Measurements from ENCODE around the gene DDC. TPM values are rescaled to one million over a fixed set of nuclear protein-coding genes. Genes with fewer than 3 reads are reported as not detected.

The DDC gene
- total RNA-seq, 1 donor from 2014 or later = 3.8 TPM

DNA sequence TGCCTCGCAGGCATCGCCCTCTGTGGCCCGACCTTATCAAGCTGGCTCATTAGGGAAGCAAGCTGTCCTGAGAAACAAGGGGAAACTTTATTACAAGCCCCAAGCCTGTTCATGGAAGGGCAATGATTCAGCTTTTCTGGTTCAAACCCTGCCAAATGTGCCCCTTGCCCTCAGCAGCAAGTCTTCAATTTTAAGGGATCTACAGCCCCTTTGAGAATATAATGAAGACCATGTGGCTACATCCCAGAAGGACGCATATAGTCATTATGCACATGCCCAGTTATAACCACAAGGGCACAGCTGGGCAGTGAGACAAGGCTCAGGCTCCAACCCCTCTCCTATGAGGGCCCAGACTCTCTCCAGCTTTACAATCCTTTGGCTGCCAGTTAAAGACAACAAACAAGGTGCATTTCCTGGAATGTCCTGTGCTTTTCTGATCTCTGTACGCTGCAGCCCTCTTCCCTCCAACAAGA lies 56.7 kb downstream of the DDC start:
- Mint-ChIP-seq H3K36me3 (ENCODE audit: unreplicated experiment) (no peaks in the 10 kb centered on the region), H3K4me1 (ENCODE audit: low read depth, unreplicated experiment) (peaks cover 19% of the 10 kb centered on the region), H3K27ac (ENCODE audit: unreplicated experiment) (peak overlapping the region; percentile 14), H3K4me3 (ENCODE audit: unreplicated experiment) (no peak overlapping the region), H3K9me3 (ENCODE audit: unreplicated experiment) (peaks cover 2% of the 10 kb centered on the region), H3K27me3 (ENCODE audit: unreplicated experiment) (peaks cover 2% of the 10 kb centered on the region)
- TF ChIP-seq, protein P1, sequence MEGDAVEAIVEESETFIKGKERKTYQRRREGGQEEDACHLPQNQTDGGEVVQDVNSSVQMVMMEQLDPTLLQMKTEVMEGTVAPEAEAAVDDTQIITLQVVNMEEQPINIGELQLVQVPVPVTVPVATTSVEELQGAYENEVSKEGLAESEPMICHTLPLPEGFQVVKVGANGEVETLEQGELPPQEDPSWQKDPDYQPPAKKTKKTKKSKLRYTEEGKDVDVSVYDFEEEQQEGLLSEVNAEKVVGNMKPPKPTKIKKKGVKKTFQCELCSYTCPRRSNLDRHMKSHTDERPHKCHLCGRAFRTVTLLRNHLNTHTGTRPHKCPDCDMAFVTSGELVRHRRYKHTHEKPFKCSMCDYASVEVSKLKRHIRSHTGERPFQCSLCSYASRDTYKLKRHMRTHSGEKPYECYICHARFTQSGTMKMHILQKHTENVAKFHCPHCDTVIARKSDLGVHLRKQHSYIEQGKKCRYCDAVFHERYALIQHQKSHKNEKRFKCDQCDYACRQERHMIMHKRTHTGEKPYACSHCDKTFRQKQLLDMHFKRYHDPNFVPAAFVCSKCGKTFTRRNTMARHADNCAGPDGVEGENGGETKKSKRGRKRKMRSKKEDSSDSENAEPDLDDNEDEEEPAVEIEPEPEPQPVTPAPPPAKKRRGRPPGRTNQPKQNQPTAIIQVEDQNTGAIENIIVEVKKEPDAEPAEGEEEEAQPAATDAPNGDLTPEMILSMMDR (IDR thresholded peaks at IDR 0.05; ENCODE audit: partially characterized antibody, unreplicated experiment) = no peak
- DNase-seq = no peak

DNA sequence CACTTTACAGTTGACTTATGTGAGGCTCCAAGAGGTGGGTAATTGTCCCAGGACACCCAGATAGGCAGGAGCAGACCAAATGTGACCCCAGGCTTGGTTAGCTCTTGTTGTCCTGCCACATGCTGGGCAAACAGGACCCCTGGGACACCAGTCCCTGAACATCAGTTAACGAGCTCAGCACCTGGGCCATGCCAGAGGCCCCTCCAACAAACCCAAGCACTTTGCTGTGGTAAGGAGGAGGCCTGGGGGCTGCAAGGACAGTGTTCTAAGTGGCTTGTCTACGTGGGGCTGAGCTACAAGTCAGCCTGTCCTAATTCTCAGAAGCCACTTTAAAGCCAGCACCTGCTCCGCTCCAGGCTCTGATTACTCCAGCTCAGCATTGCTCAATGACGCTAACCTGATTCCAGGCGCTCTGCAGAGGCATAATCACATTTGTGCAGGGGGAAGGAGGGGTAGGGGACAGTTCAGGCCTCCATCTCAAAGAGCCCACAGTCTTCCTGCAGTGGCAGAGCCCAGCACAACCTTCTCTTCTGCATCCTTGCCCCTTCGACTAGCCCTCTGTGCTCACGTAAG lies 57.2 kb downstream of the DDC start:
- Mint-ChIP-seq H3K4me1 (ENCODE audit: low read depth, unreplicated experiment) (peaks cover 17% of the 10 kb centered on the region), H3K27me3 (ENCODE audit: unreplicated experiment) (peaks cover 2% of the 10 kb centered on the region), H3K9me3 (ENCODE audit: unreplicated experiment) (peaks cover 2% of the 10 kb centered on the region), H3K4me3 (ENCODE audit: unreplicated experiment) (no peak overlapping the region), H3K36me3 (ENCODE audit: unreplicated experiment) (no peaks in the 10 kb centered on the region), H3K27ac (ENCODE audit: unreplicated experiment) (no peak overlapping the region)
- peak; percentile 43 for DNase-seq
- TF ChIP-seq, protein P1 (IDR thresholded peaks at IDR 0.05; ENCODE audit: partially characterized antibody, unreplicated experiment) = no peak

DNA sequence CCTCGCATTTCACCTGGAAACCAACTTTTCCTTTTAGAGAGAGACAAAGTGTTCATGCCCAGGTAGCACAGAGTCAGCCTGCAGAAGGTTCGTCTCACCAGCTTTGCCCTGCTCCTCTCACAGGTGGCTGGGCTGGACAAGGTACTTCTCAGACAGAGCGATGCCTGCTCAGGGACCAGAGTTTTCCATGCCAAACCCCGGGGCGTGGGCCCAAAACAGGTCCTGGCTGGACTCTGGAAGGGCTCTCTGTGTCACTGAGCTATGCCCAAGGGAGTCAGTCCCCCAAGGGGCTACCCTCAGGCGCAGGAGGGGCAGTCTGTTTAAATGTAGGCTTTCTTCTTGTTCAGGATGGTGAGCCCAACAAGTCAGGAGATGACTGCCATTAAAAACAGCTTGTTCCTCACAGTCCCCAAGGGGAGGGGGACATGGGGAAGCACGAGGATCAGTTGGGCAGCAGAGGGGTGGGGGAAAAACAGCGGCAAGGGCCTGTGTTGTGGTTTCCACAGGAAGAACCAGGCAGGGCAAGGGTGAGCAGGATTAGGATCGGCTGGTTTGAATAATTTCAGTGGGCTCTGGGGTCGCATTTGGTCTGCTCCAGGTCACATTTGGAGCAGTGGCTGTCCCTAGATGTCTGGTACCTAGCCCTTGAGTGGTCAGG lies 59.5 kb downstream of the DDC start:
- TF ChIP-seq, protein P1 (IDR thresholded peaks at IDR 0.05; ENCODE audit: partially characterized antibody, unreplicated experiment) = no peak
- Mint-ChIP-seq H3K4me3 (ENCODE audit: unreplicated experiment) (no peak overlapping the region), H3K9me3 (ENCODE audit: unreplicated experiment) (peaks cover 5% of the 10 kb centered on the region), H3K4me1 (ENCODE audit: low read depth, unreplicated experiment) (peaks cover 17% of the 10 kb centered on the region), H3K36me3 (ENCODE audit: unreplicated experiment) (peaks cover 5% of the 10 kb centered on the region), H3K27ac (ENCODE audit: unreplicated experiment) (no peak overlapping the region), H3K27me3 (ENCODE audit: unreplicated experiment) (no peaks in the 10 kb centered on the region)
- no peak for DNase-seq

DNA sequence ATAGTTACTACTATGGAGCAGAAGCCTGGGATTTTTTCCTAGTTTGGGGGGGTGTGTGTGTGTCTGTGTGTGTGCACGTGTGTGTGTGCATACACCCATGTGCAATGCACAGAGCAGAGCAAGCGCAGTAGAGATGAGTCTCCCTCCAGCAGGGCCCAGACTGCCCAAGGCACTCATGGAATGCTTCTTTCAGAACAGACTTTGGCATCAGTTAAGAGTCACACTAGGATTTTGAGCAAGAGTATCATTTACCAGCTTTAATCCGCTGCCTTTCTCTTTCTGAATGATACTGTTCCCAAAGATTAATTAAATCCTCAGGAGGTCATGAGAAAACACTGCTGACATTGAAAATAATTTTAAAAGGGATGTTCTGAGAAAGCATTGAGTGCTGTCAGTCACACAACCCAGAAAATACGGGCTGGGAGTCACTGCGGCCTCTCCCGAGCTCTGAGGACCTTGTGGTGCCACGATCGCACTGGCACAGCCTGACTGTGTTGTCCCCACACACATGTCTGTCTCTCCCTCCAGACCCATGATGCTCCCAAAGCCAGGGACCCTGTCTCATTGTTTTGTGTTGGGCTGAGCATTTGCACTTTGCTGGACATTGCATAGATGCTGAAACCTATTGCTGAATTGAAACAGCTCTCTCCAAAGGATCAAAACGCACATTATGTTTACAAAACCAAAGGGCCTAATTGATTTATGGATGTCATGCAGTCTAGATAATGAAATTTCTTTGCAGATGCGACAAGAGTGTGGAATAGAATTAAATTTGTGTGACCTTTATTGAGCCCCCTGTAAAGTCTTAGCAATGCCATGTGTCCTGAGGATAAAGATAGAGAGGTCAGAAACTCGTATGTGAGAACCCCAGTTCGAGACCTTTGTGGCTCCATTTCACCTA lies 60.3 kb downstream of the DDC start:
- Mint-ChIP-seq H3K9me3 (ENCODE audit: unreplicated experiment) (peaks cover 5% of the 10 kb centered on the region), H3K36me3 (ENCODE audit: unreplicated experiment) (peaks cover 5% of the 10 kb centered on the region), H3K4me1 (ENCODE audit: low read depth, unreplicated experiment) (peaks cover 17% of the 10 kb centered on the region), H3K4me3 (ENCODE audit: unreplicated experiment) (no peak overlapping the region), H3K27ac (ENCODE audit: unreplicated experiment) (no peak overlapping the region), H3K27me3 (ENCODE audit: unreplicated experiment) (no peaks in the 10 kb centered on the region)
- TF ChIP-seq, protein P1 (IDR thresholded peaks at IDR 0.05; ENCODE audit: partially characterized antibody, unreplicated experiment) = no peak
- DNase-seq = no peak

Data from glutamatergic neuron (in vitro differentiated cells).